Measurements from ENCODE around the gene INTS3.

Gene INTS3

DNA sequence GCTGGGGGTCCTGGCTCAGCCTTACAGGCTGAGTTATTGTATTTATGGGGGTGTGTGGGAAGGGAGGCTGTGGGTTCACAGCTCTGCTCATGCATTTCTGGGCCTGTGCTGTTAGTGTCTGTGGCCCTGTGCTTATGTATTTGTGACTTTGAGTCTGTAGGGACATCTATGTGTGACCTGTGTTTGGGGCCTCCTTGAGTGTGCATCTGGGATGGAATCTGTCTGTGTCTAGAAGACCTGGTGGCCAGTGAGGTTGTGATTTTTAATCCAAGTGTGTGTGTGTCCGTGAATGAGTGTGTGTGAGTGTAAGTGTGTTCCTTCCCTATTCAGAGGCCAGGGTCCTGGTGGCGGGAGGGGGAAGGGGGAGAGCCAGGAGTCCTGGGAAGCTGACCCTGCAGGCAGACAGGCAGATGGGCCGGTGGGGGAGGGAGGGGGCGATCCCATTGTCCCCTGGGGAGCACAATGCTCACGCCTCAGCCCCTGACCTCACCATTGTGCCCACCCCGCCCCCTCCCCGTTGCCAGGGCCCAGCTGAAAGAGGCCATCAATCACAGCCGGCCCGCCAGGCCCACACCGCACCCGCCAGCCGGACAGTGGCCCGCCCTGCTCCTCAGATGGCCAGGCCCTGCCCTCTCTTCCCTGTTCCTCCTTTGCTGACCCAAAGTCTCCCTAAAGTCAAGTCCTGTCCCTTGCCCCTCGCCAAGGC lies 66.9 kb downstream of the INTS3 start:
- Histone ChIP-seq H4K20me1 (ENCODE audit: insufficient read depth, low read length, poor library complexity, severe bottlenecking) (no peaks in the 10 kb centered on the region), H3K9me3 (ENCODE audit: insufficient read depth, low read depth, low read length) (no peaks in the 10 kb centered on the region), H3K9ac (ENCODE audit: low read depth, low read length, poor library complexity, severe bottlenecking) (no peak overlapping the region), H3K36me3 (ENCODE audit: insufficient read depth, low read length) (no peaks in the 10 kb centered on the region; the same call in 1 of the 2 replicates), H3K4me3 (ENCODE audit: low read length, poor library complexity, severe bottlenecking) (no peak overlapping the region), H3K4me2 (ENCODE audit: low read depth, low read length, poor library complexity, severe bottlenecking) (no peak overlapping the region), H3K9me2 (replicated peaks; ENCODE audit: low read depth, low read length) (no peaks in the 10 kb centered on the region), H3F3A (ENCODE audit: low read depth) (no peaks in the 10 kb centered on the region), H3K79me2 (ENCODE audit: insufficient read depth, low read length) (no peaks in the 10 kb centered on the region), H3K4me1 (ENCODE audit: insufficient read depth, low read length, poor library complexity, severe bottlenecking) (no peaks in the 10 kb centered on the region), H2AFZ (ENCODE audit: low read length) (no peak overlapping the region), H3K27me3 (ENCODE audit: insufficient read depth, low read length, poor library complexity, severe bottlenecking) (no peaks in the 10 kb centered on the region)
- no peak for TF ChIP-seq EZH2phosphoT487 (IDR thresholded peaks at IDR 0.05; ENCODE audit: borderline replicate concordance)
- TF ChIP-seq, protein P1, sequence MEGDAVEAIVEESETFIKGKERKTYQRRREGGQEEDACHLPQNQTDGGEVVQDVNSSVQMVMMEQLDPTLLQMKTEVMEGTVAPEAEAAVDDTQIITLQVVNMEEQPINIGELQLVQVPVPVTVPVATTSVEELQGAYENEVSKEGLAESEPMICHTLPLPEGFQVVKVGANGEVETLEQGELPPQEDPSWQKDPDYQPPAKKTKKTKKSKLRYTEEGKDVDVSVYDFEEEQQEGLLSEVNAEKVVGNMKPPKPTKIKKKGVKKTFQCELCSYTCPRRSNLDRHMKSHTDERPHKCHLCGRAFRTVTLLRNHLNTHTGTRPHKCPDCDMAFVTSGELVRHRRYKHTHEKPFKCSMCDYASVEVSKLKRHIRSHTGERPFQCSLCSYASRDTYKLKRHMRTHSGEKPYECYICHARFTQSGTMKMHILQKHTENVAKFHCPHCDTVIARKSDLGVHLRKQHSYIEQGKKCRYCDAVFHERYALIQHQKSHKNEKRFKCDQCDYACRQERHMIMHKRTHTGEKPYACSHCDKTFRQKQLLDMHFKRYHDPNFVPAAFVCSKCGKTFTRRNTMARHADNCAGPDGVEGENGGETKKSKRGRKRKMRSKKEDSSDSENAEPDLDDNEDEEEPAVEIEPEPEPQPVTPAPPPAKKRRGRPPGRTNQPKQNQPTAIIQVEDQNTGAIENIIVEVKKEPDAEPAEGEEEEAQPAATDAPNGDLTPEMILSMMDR (conservative IDR thresholded peaks at IDR 0.05; ENCODE audit: low read length), result no peak

DNA sequence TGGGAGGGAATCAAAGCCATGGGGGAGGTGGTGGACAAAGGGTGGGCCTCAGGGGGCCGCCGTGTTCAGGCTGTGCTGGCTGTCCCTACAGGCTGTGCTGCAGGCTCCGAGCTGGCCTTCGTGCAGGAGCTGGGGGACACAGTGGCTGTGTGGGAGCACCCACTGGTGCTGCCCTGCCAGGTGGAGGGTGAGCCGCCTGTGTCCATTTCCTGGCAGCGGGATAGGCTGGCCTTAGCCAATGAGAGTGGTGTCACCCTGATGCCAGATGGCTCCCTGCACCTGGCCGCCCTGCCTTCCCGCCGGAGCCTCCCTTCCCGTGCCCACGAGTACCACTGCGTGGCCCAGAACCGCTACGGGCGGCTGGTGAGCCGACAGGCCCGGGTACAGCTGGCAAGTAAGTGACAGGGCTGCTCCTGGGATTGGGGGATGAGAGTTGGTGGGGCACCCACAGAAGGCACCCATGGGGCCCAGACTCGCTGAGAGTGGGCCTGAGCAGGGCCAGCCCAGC lies 67.5 kb downstream of the INTS3 start:
- TF ChIP-seq EZH2phosphoT487 (IDR thresholded peaks at IDR 0.05; ENCODE audit: borderline replicate concordance), result no peak
- TF ChIP-seq, protein P1 (conservative IDR thresholded peaks at IDR 0.05; ENCODE audit: low read length), result no peak
- Histone ChIP-seq H4K20me1 (ENCODE audit: insufficient read depth, low read length, poor library complexity, severe bottlenecking) (no peaks in the 10 kb centered on the region), H3K4me2 (ENCODE audit: low read depth, low read length, poor library complexity, severe bottlenecking) (no peak overlapping the region), H3K36me3 (ENCODE audit: insufficient read depth, low read length) (no peaks in the 10 kb centered on the region; the same call in 1 of the 2 replicates), H3K9me2 (replicated peaks; ENCODE audit: low read depth, low read length) (no peaks in the 10 kb centered on the region), H3K4me1 (ENCODE audit: insufficient read depth, low read length, poor library complexity, severe bottlenecking) (no peaks in the 10 kb centered on the region), H2AFZ (ENCODE audit: low read length) (no peak overlapping the region), H3K9ac (ENCODE audit: low read depth, low read length, poor library complexity, severe bottlenecking) (no peak overlapping the region), H3K79me2 (ENCODE audit: insufficient read depth, low read length) (no peaks in the 10 kb centered on the region), H3F3A (ENCODE audit: low read depth) (no peaks in the 10 kb centered on the region), H3K4me3 (ENCODE audit: low read length, poor library complexity, severe bottlenecking) (no peak overlapping the region), H3K27me3 (ENCODE audit: insufficient read depth, low read length, poor library complexity, severe bottlenecking) (no peaks in the 10 kb centered on the region), H3K9me3 (ENCODE audit: insufficient read depth, low read depth, low read length) (no peaks in the 10 kb centered on the region)

DNA sequence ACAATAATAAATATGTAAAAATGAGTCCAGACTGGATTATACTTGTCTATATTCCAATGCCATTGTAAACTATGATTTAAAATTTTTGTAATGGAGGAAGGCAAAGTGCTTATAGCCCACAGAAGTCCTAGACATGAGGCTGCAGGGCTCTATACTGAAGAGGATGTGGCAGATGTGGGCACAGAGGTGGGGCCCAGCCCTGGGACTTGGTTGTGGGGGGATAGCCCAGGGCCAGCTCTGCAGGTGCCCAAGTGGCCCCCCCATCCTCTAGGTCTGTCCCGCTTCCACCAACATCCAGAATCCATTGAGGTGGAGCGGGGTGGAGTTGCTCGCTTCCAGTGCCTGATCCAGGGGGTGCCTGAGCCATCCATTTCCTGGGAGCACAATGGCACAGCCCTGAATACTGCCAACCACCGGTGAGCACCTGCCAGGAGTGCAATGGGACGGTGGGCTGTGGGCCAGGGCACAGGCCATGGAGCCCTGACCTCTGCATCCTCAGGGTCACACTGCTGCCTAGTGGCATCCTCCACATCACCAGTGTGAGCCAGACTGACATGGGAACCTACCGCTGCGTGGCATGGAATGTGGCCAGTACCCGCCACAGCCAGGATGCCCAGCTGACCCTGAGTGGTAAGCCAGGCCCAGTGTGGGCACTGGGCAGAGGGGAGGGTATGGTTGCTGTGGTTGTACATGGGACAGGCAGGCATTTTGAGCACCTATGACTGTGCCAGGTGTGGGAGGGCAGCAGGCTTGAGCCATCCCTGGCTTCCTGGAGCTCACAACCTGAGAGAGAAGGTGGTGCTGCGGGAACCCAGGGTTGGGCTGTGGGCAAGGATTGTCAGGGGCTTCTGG lies 68.3 kb downstream of the INTS3 start:
- no peaks in the 10 kb centered on the region for H3F3A ChIP-seq (ENCODE audit: low read depth)
- no peaks in the 10 kb centered on the region for H3K4me1 ChIP-seq (ENCODE audit: insufficient read depth, low read length, poor library complexity, severe bottlenecking)
- H3K4me2 ChIP-seq (ENCODE audit: low read depth, low read length, poor library complexity, severe bottlenecking), result no peak overlapping the region
- no peaks in the 10 kb centered on the region for H3K9me2 ChIP-seq (replicated peaks; ENCODE audit: low read depth, low read length)
- H3K4me3 ChIP-seq (ENCODE audit: low read length, poor library complexity, severe bottlenecking), result no peak overlapping the region
- H3K27me3 ChIP-seq (ENCODE audit: insufficient read depth, low read length, poor library complexity, severe bottlenecking), result no peaks in the 10 kb centered on the region
- H2AFZ ChIP-seq (ENCODE audit: low read length), result no peak overlapping the region
- no peaks in the 10 kb centered on the region for H3K9me3 ChIP-seq (ENCODE audit: insufficient read depth, low read depth, low read length)
- TF ChIP-seq, protein P1 (conservative IDR thresholded peaks at IDR 0.05; ENCODE audit: low read length), result no peak
- TF ChIP-seq EZH2phosphoT487 (IDR thresholded peaks at IDR 0.05; ENCODE audit: borderline replicate concordance), result no peak
- H3K79me2 ChIP-seq (ENCODE audit: insufficient read depth, low read length), result no peaks in the 10 kb centered on the region
- no peaks in the 10 kb centered on the region; the same call in 1 of the 2 replicates for H3K36me3 ChIP-seq (ENCODE audit: insufficient read depth, low read length)
- H3K9ac ChIP-seq (ENCODE audit: low read depth, low read length, poor library complexity, severe bottlenecking), result no peak overlapping the region
- no peaks in the 10 kb centered on the region for H4K20me1 ChIP-seq (ENCODE audit: insufficient read depth, low read length, poor library complexity, severe bottlenecking)
